HG02870 (cell line): ENCODE data around the gene CELF4.

Source experiments
- ATAC-seq: cut with Tn5 transposase; IDR thresholded peaks from one replicate; pipeline ENCODE4 v1.9.1; 2021; ENCODE audit warnings: mild to moderate bottlenecking, moderate library complexity; ENCODE audit not compliant: unreplicated experiment

The CELF4 gene

DNA sequence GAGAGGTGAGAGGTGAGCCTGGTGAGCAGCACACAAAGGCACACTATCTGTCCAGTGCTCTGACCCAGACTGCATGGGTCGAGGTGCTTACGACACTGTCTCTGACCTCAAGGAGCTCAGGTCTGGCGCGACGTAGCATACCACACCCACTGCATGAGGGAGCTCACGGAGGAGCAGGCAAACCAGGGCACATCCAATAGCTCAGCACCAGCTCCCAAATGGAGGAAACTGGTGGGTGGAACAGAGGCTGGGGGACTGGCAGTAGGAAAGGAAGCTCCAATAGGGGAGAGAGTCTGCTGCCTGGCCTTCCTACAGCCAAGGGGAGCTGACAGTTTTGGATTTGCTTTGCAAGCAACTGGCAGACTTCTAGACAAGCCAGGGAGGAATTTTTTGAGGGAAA is 36.3 kb downstream of the CELF4 start:
- no peak for ATAC-seq

DNA sequence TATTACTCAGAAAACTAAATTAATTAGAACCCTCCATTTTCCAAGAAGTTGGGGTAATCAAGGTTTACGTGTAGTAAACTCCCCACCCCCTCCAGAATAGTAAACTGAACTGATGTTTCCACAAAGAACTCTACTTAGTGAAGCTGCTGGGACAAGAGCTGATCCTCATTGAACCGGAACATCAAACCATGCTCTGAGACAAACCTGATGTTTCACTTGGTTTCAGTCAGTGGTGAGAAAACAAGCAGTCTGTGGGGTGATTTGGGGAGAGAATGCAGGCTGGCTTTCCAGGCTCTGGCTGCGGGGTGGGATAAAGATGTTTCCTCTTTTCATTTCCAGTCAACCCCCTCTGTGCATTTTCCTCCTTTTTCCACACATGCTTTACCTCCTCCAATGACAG is 38.2 kb downstream of the CELF4 start:
- no peak for ATAC-seq

DNA sequence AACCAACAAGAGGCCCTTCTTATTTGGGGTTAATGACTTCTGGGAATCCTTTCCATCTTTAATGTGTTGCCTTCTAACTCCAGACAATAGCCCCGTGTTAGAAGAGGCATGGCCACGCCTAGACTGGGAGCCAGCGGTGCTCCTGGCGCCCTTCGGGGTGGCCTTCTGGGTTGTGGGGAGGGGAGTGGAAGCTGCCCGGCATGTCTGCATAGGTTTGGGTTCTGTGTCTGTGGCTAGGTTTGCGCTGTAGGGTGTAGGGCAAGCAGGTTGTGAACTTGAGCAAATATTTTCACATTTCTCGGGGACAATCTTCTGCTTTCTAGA is 40.4 kb downstream of the CELF4 start:
- ATAC-seq, result no peak

DNA sequence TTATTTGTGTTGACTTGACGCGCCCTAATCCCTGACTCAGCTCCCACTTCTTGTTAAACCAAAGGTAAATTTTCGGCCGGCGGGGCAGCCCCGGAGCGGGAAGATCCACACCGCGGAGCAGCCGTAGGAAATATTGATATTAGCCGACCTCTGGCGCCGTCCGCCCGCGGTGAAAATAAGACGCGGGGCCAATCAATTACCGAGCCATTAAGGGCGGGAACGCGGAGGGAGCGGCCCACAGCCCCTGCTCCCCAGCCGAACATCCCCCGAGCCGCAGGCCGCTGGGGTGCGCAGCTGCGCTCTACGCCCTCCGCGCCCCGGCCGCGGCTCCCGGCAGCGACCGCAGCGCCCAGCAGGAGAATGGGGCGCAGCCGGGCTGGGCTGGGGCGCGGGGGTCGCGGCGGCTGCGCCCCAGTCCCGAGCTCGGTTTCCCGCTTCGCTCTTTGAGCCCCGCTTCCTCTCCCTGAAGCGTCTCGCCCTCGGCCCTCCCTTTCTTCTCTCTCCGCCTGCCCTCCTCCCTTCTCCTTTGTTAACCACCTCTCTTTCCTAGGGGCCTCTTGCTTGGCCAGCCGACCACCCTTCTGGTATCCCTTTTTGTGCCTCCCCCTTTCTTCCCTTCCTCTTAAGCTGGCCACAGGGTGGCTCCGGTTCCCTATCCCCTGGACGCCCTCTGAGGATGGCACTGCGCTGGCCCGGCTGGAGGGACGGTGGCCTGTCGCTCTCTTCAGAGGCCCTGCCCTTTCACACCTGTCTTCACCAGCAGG is 40.9 kb downstream of the CELF4 start:
- no peak for ATAC-seq

DNA sequence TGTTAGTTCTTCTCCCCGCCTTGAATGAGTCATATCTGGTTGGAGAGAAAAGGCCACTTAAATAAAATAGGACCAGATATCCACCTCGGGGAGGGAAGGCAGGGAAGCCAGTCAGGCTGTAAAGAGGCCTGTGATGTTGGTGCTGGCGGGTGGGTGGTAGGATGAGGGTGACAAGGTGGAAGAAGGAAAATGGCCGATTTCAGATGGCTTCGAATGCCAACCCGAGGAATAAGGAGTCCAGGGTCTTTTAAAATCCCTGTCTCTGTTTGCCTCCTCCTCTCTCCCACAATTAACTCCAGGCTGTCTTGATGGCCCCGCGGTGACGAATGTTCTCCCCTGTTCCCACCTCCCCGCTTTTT is 41.5 kb downstream of the CELF4 start:
- ATAC-seq, result no peak

DNA sequence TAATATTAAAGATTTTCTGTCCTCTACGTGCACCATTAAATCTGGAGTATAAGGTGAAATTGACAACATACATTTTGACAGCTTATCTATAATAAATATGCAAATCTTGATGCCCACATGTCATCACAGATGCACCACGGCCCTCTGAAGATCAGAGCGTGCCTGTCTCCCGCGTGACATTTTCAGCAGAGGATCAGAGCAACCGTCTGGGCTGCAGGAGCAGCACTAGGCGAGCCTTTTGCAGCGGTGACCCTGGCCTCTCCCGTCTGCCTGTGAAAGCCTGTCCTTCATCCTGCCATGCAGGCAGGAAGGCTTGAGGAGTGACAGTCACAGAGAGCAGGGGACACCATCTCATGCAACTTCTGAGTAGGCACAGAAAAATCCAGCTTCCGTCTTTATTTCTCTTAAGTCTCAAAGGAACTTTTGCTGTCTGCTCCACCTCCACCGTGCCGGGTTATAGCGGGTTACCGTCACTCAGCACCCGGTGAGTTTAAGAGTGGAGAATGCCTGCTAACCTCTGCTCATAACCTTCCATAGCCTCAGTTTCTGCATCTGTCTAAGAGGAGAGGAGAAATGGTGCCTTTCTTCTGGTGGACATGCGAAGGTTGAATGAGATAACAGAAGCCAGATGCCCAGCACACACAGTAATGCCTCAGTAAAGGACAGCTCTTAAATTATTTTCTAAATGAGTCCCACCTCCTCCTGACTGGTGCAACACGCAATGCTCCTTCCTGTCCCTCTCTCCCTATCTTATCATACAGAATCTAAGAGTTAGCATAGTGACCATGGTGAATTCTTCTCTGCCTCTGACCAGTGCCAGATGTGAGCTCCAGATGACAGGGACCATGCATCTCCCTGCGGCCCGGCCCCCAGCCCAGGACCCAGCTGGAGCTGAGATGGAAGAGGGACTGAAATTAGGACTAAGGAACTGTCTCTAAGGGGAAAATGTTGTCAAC is 43.8 kb downstream of the CELF4 start:
- no peak for ATAC-seq

DNA sequence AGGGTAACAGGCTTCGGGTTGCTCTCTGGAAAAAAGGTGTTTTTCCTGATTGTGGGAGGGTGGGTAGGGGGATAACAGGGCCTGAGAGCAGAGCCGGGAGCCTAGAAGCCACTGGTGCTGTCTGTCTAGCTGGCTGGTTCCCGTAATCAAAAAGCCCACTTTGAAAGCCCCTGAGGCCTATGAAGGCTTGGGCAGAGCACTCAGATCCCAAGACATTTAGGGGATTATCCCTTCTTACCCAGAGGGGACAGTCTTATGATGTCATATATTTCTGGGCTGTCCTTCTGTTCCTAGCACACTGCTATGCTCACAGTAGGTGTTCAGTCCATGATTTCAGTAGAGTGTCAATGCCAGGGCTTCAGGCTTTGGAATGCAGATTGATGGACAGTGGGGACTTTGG is 45.1 kb downstream of the CELF4 start:
- no peak for ATAC-seq

DNA sequence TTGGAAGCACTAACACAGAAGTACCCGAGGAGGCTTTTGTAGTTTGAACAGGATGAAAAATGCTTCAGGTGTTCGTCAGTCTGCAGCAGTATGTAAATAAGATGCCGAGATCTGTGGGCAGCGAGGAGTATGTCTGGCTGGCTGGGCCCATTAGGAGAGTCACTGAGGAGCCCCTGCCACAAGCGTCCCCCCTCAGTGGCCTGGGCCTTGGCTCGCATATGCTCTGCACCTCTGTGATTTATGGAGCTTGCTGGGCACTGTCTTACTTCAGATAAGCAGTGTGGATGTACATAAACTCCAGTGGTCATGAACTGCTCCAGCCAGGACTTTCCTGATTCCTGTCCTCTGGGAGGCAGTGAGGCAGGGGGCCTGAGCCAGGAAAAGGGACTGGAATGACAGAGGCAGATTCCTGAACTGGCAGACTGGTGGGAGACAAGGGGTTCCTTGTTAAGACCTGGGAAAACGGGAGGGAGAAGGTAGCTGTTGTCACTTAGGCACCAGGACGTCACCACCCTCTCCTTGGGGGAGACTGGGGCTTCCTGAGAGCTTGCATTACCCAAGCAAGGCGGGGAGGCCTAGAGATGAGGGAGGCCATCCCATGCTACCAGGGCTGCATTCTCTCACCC is 46.0 kb downstream of the CELF4 start:
- ATAC-seq, result no peak

DNA sequence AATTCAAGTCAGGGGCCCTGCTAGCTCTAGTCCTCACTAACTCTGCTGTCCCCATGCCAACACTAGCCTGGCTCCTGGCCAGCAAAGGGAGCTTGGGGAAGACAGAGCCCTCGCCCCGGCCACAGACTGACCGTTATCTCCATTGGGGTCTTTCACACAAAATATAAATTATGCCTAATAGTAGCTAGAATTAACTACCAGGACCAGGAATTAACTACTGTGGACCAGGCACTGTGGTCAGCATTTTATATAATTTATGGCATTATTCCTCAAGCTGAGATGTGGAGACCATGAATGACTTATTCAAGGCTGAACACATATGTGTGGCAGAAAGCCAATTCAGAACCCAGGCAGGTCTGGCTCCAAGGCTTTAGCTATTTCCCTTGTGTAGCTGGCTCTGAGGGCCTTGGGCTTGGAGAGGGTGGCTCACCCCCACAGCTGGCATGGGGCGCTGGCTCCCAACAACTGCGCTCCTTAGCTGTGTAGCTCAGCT is 49.2 kb downstream of the CELF4 start:
- no peak for ATAC-seq

DNA sequence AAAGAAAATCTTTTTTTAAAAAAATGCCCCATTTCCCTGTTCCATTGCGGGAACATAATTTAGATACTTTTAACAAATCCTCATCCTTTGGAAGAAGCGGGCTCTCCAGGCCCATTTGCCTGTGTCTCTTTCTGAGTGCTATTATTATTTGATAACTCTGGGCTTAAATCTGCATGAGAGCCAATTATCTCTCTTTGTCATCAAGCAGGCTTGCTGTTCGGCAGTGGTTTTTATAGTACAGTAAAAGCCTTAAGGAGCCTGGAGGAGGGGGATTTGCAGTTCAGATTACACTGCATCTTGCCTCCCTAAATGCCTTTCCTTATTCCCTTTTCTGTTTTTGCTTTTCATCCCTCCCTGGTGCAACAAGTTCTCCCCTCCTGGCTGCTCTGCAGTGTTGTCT is 50.6 kb downstream of the CELF4 start:
- ATAC-seq, result no peak

DNA sequence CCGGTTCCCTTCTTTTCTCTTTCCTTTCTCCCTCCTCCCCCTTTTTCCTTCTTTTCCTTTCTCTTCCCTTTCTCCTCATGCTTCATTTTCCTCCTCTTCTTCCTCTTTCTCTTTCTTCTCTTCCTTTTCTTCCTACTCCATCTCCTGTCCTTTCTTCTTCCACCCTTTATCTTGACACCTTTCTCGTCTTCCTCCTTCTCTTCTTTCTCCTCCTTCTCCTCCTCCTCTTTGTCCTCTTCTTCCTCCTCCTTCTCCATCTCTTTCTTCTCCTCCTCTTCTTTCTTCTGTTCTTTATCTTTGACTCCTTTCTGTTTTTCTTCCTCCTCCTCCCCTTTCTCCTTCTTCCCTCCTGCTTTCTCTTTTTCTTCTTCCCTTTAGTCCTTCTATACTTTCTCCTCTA is 53.2 kb downstream of the CELF4 start:
- no peak for ATAC-seq

DNA sequence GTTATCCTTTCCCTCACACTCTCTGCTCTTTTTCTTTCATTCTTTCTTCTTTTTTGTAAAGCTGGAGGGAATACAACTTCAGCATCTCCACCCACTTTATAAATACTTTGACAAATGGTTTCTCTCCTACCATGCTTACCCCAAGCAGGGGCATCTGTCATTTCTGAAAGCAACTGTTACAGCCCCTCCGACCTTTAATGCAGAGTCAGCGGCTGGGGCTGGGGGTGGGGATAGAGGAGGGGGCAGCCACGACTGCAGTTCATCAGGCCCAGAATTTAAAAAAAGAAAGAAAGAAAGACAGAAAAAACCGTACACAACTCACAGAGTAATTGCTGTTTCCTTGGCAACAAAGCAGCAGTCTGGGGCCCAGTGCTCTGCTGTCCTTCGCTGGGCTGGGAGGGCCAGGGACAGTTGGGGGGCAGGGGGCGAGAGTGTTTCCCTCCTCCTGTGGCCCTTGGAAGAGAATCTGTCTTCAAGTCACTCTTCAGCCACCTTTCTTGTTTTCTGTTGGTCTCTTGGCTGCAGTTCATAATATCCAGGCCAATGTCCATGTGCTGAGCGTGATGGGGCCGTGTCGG is 53.8 kb downstream of the CELF4 start:
- no peak for ATAC-seq

DNA sequence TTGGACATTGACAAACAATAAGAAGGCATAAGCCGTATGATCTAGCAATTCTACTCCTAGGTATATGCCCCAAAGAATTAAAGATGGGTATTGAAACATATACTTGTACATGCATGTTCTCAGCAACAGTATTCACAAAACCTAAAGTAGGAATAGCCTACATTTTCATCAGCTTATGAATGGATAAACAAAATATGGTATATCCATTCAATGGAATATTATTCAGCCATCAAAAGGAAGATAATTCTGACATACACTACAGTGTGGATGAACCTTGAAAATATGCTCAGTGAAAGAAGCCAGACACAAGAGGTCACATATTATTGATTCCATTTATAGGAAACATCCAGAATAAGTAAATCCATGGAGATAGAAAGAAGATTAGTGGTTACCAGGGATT is 56.0 kb downstream of the CELF4 start:
- no peak for ATAC-seq

DNA sequence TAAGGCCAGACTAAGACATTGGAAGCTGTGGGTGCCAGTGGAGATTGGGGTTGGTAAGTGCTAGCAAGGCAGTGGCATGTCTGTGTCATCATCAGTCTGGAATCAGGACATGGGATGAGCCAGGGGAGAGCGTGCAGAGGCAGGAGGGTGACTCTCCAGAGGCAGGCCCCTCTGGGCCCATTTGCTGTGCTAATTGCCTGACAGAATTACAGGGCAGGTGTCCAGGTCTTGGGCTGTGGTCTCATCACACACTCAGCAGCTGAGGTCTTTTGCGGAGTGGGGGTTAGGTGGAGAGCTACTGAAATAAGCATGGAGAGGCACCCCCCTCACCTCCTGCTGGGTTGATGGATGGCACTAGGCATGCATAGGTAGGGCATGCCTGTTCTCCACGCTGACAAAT is 57.4 kb downstream of the CELF4 start:
- no peak for ATAC-seq

DNA sequence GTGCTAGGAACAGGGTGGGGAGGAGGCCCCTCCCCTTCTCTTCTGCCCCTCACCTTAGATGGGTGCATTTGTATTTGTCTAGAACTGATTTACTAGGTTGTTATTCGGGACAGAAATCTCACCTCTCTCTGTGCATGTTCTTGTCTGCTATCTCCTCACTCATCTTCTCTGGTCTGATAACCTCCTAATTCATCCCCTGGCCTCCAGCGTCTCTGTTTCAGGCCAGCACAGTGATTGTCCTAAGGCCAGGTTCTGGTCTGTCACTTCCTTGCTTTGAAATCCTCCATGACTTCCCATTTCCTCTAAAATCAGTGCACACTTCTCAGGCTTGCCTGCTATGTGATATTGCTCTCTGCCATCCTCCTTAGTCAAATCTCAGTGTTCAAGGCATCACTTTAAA is 58.4 kb downstream of the CELF4 start:
- no peak for ATAC-seq

DNA sequence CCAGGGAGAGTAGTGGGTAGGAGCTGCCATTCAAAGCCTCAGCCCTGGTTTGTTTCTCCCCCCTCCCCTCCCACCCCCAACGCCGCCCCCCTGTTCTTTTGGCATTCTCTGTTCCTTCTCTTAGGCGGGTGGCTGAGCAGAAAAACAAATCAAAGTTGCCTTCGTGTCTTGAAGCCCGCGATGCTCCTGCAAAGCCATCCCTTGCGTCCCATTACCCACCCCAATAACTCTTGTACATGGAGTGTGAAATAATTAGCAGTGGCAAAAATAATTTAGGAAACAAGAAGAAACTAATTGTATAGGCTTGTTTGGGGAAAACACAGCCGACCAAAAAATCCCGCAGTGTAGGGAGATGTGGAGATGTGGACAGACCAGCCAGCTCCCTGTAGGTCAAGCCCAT is 59.6 kb downstream of the CELF4 start:
- ATAC-seq, result no peak

DNA sequence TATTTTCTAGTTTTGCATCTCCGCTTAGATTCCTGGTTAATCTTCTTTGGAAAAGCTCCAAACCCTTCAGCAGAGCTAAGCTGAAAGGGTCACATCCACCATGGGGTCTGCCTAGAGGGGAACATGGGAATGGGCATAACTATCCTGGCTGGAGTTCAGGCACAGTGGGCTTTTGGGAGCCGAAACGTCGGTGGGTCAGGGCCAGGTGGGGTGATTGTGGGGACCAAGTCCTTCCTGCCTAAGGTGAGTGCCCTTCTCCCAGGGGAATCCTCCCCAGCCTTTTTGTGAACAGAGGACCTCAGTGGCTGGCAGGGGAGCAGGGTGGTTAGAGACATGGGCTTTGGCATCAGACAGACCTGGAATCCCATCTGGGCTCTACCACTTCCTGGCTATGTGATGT is 60.3 kb downstream of the CELF4 start:
- no peak for ATAC-seq

DNA sequence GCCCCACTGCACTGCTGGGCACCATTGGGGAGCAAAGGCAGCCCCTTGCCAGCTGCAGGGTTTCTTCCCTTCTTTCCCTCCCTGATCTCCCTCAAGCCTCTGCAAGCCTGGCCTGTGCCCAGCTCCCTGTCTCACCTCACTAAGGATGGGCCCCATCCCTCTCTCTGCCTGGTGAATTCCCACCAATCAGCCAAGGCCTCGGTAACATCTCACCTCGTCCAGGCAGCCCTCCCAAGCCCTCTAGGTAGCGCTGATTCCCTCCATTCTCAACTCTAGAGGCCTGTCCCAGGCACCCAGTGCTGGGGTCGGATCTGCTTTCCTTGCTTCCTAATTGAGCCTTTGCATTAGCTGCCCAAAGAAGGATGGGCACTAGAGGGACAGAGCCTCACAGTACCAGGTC is 63.0 kb downstream of the CELF4 start:
- no peak for ATAC-seq

DNA sequence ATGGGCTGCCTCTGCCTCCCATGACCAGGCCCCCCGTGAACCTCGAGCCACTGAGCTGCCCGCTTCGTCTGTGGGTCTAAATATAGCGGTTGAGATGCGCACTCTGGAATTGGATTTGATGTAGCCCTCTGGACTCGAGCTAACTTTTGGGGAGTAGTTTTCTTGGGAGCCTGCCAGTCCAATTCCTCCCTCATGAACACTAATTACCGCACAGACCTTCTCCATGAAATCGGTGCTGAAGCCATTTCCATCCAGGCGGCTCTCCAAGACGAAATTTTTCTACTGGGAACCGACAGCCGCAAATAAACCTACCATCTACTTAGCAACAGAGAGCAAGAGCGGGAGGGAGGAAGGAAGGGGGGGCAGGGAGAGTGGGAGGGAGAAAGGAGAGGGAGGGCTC is 63.6 kb downstream of the CELF4 start:
- no peak for ATAC-seq

DNA sequence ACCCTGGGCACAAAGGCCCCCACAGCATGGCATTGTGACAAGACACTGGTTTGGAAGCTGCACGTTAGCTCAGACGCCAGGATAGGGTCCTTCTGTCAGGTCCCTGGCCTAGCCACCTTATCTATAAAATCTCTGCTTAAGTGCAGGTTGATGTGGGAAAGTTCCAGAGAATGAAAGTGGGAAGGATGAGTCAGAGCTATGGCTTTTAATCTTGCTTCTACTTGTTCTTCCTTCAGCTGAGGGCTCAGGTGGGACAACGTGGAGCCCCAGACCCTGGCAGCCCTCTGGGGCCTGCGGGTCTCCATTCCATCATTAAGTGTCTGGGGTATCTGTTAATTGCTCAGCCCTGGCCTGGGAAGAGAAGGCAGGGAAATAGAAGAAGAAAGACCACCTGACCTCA is 64.5 kb downstream of the CELF4 start:
- no peak for ATAC-seq

DNA sequence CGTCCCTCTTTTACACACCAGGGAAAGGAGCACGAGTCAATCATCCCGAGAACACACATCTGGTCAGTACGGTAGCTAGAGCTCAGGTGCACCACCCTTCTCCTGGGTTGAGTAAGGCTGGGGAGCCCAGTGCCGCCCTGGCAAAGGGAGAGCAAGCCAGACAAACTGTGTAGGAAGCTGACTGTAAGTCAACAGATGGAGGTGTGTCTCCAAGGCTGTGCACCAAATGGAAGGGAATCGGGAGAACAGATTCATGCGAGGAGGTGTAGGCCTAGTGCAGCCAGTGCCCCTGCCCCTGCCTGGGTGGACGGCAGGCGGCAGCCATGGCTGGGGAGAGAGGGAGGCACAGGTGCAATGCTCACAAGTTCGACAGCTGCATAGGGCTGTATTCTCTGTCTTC is 65.7 kb downstream of the CELF4 start:
- no peak for ATAC-seq

DNA sequence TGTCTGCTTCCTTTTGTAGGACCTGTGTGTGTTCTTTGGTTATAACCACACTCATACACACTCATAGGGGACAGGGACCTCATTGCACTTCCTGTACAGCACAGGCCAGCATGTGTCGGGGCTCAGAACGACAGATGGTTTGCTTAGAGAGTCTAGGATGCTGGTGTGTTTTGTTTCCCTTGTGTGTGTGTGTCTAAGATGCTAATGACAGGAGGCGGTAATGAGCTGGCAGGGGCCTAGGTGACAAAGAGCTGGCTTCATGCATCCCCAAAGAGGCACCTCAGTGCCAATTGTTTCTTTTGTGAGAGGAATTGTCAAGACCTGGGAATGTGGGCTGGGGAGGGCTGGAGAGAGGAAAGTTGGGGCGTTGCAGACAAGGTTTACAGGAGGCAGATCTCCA is 66.6 kb downstream of the CELF4 start:
- ATAC-seq, result no peak
